ENCODE results near the gene SPR.

DNA sequence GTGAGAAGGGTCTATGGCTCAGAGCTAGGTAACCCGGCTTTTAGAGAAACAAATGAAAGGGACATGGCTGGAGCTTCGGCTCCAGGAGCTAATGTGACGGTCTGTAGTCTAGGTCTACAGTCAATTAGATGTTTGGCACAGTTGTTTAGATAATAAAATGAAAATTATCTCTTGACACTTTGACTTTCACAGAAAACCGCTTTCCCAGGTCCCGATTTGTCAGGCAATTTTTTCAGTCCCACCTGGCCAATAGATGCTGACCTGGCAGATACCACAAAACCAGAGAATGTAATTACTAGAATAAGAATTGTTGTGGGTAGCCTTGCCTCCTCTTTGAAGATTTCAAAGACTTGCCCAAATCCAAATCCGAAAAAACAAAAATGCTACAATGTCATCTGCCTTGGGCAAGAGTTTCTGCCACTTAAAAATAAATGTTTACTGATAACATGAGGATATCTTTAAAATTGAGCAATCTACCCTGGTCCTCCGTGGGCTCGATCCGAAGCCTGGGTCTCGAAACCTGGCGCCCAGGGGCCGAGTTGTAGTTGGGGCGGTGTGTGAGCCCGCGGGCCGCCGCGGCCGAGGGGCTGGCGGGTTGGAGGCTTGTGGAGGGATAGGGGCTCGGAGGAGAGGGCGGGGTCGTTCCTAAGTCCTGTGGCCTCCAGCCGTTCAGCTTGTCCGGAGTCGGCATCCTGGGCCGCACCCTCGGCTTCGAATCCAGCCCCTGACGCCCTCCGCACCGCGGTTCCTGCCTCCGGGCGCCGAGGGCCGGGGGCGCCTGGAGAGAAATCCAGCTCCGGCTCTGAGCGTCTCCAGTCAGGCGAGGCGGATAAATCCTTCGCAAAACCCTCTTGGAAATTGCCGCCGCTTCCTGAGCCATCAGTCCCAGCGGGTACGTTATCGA lies 32.5 kb downstream of the SPR start:
- TF ChIP-seq POLR2AphosphoS5 (IDR thresholded peaks at IDR 0.05; ENCODE audit: low read depth, low read length) (no peak), GABPA (IDR thresholded peaks at IDR 0.05; ENCODE audit: low read depth) (no peak), TAF1 (IDR thresholded peaks at IDR 0.05; ENCODE audit: borderline replicate concordance, low read depth, low read length) (no peak), EP300 (IDR thresholded peaks at IDR 0.05; ENCODE audit: borderline replicate concordance in 1 of 2, low read depth in 1 of 2, low read length in 1 of 2) (no peak), RFX5 (IDR thresholded peaks at IDR 0.05; ENCODE audit: low read length) (no peak)
- TF ChIP-seq, protein P1, sequence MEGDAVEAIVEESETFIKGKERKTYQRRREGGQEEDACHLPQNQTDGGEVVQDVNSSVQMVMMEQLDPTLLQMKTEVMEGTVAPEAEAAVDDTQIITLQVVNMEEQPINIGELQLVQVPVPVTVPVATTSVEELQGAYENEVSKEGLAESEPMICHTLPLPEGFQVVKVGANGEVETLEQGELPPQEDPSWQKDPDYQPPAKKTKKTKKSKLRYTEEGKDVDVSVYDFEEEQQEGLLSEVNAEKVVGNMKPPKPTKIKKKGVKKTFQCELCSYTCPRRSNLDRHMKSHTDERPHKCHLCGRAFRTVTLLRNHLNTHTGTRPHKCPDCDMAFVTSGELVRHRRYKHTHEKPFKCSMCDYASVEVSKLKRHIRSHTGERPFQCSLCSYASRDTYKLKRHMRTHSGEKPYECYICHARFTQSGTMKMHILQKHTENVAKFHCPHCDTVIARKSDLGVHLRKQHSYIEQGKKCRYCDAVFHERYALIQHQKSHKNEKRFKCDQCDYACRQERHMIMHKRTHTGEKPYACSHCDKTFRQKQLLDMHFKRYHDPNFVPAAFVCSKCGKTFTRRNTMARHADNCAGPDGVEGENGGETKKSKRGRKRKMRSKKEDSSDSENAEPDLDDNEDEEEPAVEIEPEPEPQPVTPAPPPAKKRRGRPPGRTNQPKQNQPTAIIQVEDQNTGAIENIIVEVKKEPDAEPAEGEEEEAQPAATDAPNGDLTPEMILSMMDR (IDR thresholded peaks at IDR 0.05) = no peak
- TF ChIP-seq, protein P2, sequence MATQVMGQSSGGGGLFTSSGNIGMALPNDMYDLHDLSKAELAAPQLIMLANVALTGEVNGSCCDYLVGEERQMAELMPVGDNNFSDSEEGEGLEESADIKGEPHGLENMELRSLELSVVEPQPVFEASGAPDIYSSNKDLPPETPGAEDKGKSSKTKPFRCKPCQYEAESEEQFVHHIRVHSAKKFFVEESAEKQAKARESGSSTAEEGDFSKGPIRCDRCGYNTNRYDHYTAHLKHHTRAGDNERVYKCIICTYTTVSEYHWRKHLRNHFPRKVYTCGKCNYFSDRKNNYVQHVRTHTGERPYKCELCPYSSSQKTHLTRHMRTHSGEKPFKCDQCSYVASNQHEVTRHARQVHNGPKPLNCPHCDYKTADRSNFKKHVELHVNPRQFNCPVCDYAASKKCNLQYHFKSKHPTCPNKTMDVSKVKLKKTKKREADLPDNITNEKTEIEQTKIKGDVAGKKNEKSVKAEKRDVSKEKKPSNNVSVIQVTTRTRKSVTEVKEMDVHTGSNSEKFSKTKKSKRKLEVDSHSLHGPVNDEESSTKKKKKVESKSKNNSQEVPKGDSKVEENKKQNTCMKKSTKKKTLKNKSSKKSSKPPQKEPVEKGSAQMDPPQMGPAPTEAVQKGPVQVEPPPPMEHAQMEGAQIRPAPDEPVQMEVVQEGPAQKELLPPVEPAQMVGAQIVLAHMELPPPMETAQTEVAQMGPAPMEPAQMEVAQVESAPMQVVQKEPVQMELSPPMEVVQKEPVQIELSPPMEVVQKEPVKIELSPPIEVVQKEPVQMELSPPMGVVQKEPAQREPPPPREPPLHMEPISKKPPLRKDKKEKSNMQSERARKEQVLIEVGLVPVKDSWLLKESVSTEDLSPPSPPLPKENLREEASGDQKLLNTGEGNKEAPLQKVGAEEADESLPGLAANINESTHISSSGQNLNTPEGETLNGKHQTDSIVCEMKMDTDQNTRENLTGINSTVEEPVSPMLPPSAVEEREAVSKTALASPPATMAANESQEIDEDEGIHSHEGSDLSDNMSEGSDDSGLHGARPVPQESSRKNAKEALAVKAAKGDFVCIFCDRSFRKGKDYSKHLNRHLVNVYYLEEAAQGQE (IDR thresholded peaks at IDR 0.05; ENCODE audit: low read depth, low read length) = no peak
- TF ChIP-seq, protein P3, sequence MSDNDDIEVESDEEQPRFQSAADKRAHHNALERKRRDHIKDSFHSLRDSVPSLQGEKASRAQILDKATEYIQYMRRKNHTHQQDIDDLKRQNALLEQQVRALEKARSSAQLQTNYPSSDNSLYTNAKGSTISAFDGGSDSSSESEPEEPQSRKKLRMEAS (IDR thresholded peaks at IDR 0.05; ENCODE audit: low read depth) = no peak
